OCI-LY3 (cell line): ENCODE measurements around the gene PSMB3.

ENCODE experiments used
- H2AFZ ChIP-seq: fragments of 200-600, 300-600 bp; shearing (Covaris generic); 2 replicates; pipeline ENCODE4 v1.6.0; 2014; ENCODE audit warnings: antibody characterized with exemption, low read depth, low read length
- H3K27ac ChIP-seq: fragments of 200-600, 300-600 bp; sonication (generic); 2 replicates; pipeline ENCODE4 v1.5.1; 2014; ENCODE audit warnings: mild to moderate bottlenecking, low read length, moderate library complexity, mixed read lengths
- H3K27me3 ChIP-seq: fragments of 200-600, 300-600 bp; sonication (generic); 2 replicates; pipeline ENCODE4 v1.6.1; 2014; ENCODE audit warnings: low read depth, low read length, mixed read lengths
- H3K36me3 ChIP-seq: fragments of 200-600, 300-600 bp; sonication (generic); replicated peaks from 2 replicates; pipeline ENCODE3; 2014; ENCODE audit warnings: low read depth, low read length, mixed read lengths
- H3K4me1 ChIP-seq: fragments of 300-600, 200-600 bp; sonication (generic); 2 replicates; pipeline ENCODE4 v1.6.1; 2014; ENCODE audit warnings: low read length, mixed read lengths
- H3K4me2 ChIP-seq: fragments of 200-600, 300-600 bp; sonication (generic); 2 replicates; pipeline ENCODE4 v1.6.1; 2014; ENCODE audit warnings: low read length, mixed read lengths
- H3K4me3 ChIP-seq: fragments of 300-600, 200-600 bp; sonication (generic); 2 replicates; pipeline ENCODE4 v1.5.1; 2014; ENCODE audit warnings: antibody characterized with exemption, mild to moderate bottlenecking, low read length, moderate library complexity
- H3K79me2 ChIP-seq: fragments of 300-600, 200-600 bp; shearing (Covaris generic); 2 replicates; pipeline ENCODE4 v1.6.1; 2014; ENCODE audit warnings: mild to moderate bottlenecking, low read length, mixed read lengths
- H3K9ac ChIP-seq: fragments of 300-600, 200-600 bp; shearing (Covaris generic); 2 replicates; pipeline ENCODE4 v1.6.0; 2014; ENCODE audit warnings: mild to moderate bottlenecking, low read length, moderate library complexity
- H3K9me3 ChIP-seq: fragments of 200-600, 300-600 bp; shearing (Covaris generic); 2 replicates; pipeline ENCODE4 v1.6.1; 2014; ENCODE audit warnings: low read length, mixed read lengths; ENCODE audit not compliant: insufficient read depth
- H4K20me1 ChIP-seq: fragments of 200-600, 300-600 bp; sonication (generic); 2 replicates; pipeline ENCODE4 v1.6.1; 2016; ENCODE audit warnings: low read length, mixed read lengths; ENCODE audit not compliant: insufficient read depth
- EZH2phosphoT487 ChIP-seq: fragments of 200-600 bp; shearing (Covaris generic); IDR thresholded peaks from 2 replicates; pipeline ENCODE4 v1.6.1; 2018; ENCODE audit warnings: antibody characterized with exemption, mixed run types, low read depth
- TF ChIP-seq, protein P1 (sequence below): fragments of 200-600, 300-600 bp; sonication (generic); IDR thresholded peaks from 2 replicates; pipeline ENCODE4 v1.5.1; 2014; ENCODE audit warnings: antibody characterized with exemption, low read length, low read depth

Gene PSMB3

DNA sequence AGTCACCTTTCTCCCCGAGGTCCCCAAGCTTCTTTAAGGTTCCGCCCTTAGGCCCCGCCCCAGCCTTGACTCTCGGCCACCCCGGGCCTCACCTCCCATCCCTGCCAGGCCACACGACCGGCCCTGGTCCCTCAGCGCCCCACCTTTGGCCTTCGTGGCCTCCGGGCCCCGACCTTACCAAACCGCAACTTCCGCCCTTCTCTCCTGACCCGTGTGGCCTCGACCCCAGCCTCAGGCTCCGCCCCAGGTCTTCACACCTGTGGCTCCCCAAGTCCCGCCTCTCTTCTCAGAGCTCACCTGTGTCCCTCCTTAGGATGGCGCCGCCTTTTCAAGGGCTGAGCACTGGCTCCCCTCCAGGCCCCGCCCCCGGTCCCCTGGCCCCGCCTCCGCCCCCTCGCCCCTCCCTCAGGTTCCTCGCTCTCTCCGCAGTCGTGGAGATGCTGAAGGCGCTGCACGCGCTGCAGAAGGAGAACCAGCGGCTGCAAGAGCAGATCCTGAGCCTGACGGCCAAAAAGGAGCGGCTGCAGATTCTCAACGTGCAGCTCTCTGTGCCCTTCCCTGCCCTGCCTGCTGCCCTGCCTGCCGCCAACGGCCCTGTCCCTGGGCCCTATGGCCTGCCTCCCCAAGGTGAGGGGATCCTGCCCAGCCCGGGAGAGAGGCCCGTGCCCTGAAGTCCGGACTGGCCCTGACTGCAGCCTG, 32.4 kb upstream of the PSMB3 start:
- Histone ChIP-seq H3K9ac (no peak overlapping the region), H2AFZ (no peak overlapping the region), H3K4me2 (no peak overlapping the region), H4K20me1 (no peaks in the 10 kb centered on the region), H3K27ac (no peak overlapping the region), H3K36me3 (peaks cover 63% of the 10 kb centered on the region), H3K27me3 (no peaks in the 10 kb centered on the region), H3K9me3 (no peaks in the 10 kb centered on the region), H3K4me3 (no peak overlapping the region), H3K79me2 (no peaks in the 10 kb centered on the region), H3K4me1 (peaks cover 9% of the 10 kb centered on the region)
- no peak for TF ChIP-seq EZH2phosphoT487
- TF ChIP-seq, protein P1, sequence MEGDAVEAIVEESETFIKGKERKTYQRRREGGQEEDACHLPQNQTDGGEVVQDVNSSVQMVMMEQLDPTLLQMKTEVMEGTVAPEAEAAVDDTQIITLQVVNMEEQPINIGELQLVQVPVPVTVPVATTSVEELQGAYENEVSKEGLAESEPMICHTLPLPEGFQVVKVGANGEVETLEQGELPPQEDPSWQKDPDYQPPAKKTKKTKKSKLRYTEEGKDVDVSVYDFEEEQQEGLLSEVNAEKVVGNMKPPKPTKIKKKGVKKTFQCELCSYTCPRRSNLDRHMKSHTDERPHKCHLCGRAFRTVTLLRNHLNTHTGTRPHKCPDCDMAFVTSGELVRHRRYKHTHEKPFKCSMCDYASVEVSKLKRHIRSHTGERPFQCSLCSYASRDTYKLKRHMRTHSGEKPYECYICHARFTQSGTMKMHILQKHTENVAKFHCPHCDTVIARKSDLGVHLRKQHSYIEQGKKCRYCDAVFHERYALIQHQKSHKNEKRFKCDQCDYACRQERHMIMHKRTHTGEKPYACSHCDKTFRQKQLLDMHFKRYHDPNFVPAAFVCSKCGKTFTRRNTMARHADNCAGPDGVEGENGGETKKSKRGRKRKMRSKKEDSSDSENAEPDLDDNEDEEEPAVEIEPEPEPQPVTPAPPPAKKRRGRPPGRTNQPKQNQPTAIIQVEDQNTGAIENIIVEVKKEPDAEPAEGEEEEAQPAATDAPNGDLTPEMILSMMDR = no peak

DNA sequence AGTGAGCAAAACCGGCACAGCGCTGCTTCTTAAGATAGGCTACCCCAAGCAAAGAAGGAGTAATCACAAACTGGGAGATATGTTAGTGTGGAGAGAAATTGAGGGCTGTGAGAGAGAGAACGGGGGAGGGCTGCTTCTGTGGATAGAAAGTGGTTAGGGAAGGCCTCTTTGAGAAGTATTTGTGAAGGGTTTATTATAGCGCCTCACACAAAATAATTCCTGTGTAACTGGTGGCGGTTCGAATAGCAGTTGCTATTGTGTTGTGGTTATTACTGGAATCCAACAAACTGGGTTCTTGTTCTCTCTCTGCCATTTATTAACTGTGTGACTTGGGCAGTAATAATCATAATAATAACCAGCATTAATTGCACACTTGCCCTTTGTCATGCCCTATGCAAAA, 31.6 kb upstream of the PSMB3 start:
- Histone ChIP-seq H3K4me3 (no peak overlapping the region), H4K20me1 (no peaks in the 10 kb centered on the region), H3K9me3 (no peaks in the 10 kb centered on the region), H3K4me2 (no peak overlapping the region), H3K4me1 (peaks cover under 1% of the 10 kb centered on the region; the same call in 1 of the 2 replicates), H3K79me2 (no peaks in the 10 kb centered on the region), H3K27ac (no peak overlapping the region), H3K9ac (no peak overlapping the region), H3K36me3 (peaks cover 56% of the 10 kb centered on the region), H3K27me3 (no peaks in the 10 kb centered on the region), H2AFZ (no peak overlapping the region)
- TF ChIP-seq EZH2phosphoT487 = no peak
- TF ChIP-seq, protein P1 = no peak

DNA sequence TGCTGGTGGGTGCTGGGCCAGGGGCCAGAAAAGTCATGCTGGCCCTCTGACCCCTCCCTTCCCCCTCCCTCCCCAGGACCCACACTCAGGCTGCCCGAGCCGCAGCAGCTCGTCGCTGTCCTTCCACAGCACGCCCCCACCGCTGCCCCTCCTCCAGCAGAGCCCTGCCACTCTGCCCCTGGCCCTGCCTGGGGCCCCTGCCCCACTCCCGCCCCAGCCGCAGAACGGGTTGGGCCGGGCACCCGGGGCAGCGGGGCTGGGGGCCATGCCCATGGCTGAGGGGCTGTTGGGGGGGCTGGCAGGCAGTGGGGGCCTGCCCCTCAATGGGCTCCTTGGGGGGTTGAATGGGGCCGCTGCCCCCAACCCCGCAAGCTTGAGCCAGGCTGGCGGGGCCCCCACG, 30.7 kb upstream of the PSMB3 start:
- Histone ChIP-seq H3K27me3 (no peaks in the 10 kb centered on the region), H3K36me3 (peaks cover 48% of the 10 kb centered on the region), H3K79me2 (no peaks in the 10 kb centered on the region), H4K20me1 (no peaks in the 10 kb centered on the region), H3K4me1 (no peaks in the 10 kb centered on the region), H3K4me2 (no peak overlapping the region), H3K4me3 (no peak overlapping the region), H3K9me3 (no peaks in the 10 kb centered on the region), H3K27ac (no peak overlapping the region), H2AFZ (no peak overlapping the region), H3K9ac (no peak overlapping the region)
- TF ChIP-seq, protein P1 = no peak
- no peak for TF ChIP-seq EZH2phosphoT487

DNA sequence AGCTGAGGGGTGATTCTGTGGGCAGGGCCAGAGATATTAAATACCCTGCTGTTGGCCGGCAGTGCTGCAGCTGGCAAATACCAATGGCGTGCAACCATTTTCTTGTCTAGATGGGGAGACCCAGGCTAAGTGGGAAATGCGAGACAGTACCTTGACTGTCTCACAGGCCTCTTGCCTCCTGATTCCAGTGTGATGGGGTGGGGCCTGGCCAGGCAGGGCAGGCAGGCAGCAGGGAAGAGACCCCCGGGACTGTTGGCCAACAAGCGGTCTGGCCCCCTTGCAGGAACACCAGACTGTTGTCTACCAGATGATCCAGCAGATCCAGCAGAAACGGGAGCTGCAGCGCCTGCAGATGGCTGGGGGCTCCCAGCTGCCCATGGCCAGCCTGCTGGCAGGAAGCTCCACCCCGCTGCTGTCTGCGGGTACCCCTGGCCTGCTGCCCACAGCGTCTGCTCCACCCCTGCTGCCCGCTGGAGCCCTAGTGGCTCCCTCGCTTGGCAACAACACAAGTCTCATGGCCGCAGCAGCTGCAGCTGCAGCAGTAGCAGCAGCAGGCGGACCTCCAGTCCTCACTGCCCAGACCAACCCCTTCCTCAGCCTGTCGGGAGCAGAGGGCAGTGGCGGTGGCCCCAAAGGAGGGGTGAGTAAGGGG, 28.1 kb upstream of the PSMB3 start:
- no peak overlapping the region for H2AFZ ChIP-seq
- H3K9ac ChIP-seq = no peak overlapping the region
- no peak for TF ChIP-seq EZH2phosphoT487
- TF ChIP-seq, protein P1 = no peak
- no peak overlapping the region for H3K4me2 ChIP-seq
- H3K36me3 ChIP-seq = peaks cover 31% of the 10 kb centered on the region
- no peak overlapping the region for H3K27ac ChIP-seq
- no peaks in the 10 kb centered on the region for H3K79me2 ChIP-seq
- no peaks in the 10 kb centered on the region for H3K9me3 ChIP-seq
- no peaks in the 10 kb centered on the region for H4K20me1 ChIP-seq
- H3K27me3 ChIP-seq = no peaks in the 10 kb centered on the region
- no peak overlapping the region for H3K4me3 ChIP-seq
- H3K4me1 ChIP-seq = peaks cover 10% of the 10 kb centered on the region
